ENCODE results near the gene ARHGAP21.

ARHGAP21 gene

DNA sequence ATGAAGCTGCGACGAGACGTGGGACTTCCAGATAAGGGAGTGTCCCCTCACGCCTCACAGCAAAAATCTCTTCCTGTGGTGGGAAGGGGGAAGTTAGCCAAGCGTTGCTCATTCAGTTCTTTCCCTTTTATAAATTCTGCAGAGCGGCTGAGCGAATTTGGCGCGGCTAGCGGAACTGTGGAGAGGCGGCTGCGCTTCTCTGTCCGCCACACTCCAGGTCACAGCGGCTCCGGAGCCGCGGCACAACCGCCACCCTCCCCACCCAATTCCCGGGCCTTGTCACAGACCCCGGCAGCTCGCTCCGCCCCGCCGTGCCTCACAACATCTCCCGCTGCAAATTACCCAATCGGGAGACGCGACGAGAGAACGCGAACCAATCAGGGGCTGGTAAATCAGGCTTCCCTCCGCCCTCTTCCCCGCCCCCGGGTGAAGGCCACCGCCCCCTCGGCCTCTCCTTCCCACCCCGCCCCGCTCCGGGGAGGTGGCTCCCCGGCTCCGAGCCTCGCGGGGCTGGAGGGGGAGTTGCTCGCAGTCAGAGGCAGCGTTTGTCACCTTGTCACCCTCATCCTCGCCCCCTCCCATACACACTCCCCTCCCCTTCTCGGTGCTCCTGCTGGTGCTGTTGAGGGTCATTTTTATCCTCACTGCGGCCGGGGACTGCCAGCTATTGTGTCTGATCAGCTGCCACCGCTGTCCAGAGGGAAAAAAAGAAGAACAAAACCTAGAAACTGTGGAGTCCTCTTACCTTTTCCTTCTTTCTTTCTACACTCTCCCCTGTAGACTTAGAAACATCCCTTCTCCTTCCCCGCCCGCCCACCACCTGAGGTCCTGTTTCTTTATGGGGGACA, 918 bp upstream of the ARHGAP21 start:
- DNase-seq (ENCODE audit: low read depth): peak; percentile 89
- peak overlapping the region; percentile 87 for H3K4me3 ChIP-seq (ENCODE audit: low read depth, low read length)

DNA sequence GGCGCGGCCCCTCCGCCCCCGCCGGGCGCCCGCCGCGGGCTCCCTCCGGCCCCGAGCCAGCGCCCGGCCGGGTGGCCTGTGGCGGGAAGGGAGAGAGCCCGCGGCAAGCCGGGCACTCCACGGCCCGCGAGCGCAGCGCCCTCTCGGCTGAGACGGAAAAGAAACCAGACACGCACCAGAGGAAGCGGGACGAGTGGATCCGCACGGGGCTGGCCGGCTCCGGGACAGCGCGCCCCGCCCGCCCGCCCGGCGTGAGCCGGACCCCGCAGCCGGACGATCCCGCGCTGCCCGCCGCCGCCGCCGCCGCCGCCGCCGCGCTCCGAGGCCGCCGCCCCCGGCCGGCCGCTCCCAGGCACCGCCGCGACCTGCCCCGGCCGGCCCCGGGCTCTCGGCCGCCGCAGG, 300 bp downstream of the ARHGAP21 start:
- DNase-seq (ENCODE audit: low read depth): no peak
- H3K4me3 ChIP-seq (ENCODE audit: low read depth, low read length): peak overlapping the region; percentile 87

DNA sequence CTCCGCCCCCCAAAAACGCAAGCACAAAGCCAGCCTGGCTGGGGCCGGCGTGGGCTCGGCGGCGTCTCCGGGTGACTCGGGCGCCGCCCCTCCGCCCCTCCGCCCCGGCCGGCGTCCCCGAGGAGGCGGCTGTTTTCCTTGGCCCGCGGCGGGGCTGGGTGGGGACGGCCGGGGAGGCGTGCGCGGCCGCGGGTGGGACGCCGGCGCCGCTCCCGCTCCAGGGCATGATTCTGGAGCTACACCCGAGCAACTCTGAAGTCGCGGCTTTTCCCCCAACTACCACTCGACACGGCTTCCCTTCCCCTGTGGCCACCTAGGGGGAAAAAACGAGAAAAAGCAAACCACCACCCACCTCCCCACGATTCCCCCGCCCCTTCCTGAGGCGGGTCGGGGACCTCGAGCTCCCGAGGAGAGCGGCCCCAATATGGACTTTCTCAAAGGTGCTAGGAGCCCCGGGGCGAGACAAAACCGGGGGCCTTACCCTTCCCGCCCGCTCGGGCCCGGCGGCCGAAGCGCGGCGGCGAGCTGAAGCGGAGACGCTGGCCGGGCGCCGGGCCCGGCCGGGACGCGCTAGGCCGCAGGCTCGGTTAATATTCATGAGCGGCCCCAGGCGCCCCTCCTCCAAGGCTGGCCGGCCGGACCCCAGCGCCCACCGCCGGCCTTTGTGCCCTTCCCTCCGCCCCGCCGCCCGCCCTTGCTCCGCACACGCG, 856 bp downstream of the ARHGAP21 start:
- peak overlapping the region; percentile 73 for H3K4me3 ChIP-seq (ENCODE audit: low read depth, low read length)
- no peak for DNase-seq (ENCODE audit: low read depth)

DNA sequence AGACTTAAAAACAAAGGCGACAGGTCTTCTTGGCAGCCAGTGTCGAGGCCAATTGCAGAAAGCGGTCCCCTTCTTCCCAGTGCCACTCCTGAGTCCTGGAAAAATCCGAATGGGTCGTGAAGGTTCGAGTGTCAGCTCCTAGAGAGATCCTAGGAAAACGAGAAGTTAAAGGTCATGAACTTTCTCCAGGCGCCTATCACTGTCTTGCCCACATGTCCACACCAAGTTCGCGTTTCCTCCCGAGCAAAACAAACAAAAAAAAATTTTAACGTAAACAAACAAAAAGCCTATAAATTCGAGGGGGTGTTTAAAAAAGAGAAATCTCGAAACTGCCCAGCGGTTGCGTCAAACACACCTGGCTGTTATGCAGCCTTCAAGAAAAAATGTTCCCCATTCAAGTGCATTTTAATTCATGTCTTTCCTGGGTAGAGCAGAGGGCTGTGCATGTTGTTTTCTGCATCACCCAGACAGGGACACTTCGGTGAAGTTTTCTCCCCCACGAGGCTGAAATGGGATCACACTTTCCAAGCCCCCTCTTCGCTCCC, 1.5 kb downstream of the ARHGAP21 start:
- peak overlapping the region; percentile 73 for H3K4me3 ChIP-seq (ENCODE audit: low read depth, low read length)
- DNase-seq (ENCODE audit: low read depth): no peak

DNA sequence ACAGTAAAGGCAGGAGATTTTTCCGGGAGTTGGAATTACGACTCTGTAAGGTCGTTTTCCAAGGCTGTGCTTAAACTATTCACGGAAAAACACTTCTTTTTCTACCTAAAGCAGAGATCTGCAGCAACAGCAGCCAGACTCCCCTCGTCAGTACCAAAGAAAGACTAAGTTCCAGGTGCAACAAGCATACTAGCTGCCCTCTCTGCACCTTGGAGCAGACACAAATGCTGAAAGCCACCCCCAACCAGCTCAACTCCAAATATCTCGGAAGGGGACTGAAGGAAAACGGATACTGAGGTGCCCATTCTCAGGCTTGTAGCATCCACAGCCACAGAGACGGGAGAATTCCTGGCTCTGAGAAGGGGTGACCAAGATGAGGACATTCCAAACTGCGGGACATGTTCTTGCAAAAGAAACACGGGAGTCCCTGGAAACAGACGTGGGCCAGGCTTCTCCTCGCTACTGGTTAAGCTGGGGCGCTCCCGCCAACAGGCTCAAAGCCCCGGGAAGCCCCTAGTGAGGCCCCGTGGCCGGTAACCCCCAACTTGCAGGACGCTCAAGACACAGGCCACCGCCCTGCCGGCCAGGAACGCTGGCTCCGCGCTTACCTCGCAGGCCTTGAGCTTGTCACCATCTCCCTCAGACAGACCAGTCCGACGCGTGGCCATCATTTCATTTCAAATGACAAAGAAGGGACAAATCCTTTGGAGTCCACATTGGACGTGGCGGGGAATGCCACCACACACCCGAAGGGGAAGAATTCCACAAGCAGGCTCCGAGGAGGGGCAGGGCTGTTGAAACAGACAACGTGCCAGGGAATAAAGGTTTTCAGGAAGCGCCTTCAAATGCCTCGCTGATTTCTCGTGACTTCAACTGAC, 2.2 kb downstream of the ARHGAP21 start:
- DNase-seq (ENCODE audit: low read depth): no peak

DNA sequence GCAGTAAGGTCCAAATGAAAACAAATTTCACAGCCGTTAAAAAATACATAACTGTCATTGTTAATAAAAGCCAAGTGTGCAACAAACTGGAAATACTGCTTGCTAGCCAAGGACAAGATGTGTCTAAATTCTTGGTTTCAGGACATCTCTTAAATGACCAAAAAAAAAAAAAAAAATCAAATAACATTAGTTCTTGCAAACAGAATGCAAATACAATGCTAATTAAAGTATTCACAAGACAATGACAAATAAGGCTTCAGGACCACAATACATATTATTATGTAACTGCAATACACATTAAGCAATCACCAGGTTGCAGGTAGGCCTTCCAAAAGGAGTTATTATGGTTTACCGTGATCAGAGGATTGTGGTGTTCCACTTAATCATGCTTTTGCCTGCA, 3.6 kb downstream of the ARHGAP21 start:
- DNase-seq (ENCODE audit: low read depth): no peak
- peak overlapping the region; percentile 73 for H3K4me3 ChIP-seq (ENCODE audit: low read depth, low read length)

More for the DNA sequence above, 2.2 kb downstream of the ARHGAP21 start:
- H3K4me3 ChIP-seq (ENCODE audit: low read depth, low read length): peak overlapping the region; percentile 73

DNA sequence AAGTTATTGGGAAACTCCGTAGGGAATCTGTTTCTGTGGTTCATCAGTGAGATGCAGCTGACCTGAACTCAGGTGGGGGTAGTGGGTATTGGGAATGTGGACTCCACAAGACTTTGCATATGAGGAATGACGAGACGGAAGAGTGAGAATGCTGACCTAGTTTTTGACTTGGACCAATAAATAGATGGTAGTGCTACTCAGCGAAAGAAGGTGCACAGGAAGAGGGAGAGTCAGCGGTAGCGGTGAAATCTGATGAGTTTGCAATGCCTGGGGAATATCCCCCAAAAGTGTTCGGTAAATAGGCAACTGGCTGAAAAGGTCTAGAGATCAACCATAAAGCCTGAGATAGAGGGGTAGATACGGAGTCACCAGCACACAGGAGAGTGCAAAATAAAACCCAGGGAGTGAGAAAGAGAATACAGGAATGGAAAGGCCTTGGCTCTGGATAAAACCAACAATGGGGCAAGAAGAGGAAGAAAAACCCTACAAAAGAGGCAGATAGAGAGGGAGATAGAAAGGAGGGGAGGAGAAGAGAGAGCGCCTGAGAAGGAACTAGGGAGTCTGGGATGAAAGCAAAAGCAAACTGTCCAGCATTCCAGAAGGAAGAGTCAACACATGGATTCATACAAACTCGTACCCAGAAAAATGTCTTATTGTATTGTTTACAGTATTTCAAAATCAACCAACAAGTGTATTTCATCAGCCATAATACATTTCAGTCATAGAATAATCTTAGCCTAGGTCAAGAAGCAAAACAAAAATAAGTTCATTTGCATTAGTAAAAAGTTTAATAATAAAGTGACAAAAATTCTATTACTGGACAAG, 5.4 kb downstream of the ARHGAP21 start:
- DNase-seq (ENCODE audit: low read depth): no peak
- no peak overlapping the region for H3K4me3 ChIP-seq (ENCODE audit: low read depth, low read length)

DNA sequence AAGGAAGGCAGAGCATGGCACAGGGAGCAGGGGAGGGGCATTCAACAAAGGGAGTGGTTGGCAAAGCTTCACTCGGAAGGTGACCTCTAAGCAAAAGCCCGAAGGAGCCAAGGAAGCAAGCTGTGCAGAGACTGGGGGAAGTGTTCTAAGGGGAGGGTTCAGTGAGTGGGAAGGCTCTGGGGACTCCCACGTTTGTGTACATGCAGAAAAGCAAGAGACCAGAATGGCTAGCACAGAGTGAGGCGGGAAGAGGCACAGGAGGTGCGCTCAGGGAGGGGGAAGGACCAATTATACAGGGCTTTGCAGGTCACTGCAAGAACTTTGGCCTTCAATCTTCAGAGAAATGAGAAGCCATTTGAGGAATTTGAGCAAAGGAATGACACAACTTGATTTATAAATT, 7.4 kb downstream of the ARHGAP21 start:
- DNase-seq (ENCODE audit: low read depth): no peak
- no peak overlapping the region for H3K4me3 ChIP-seq (ENCODE audit: low read depth, low read length)

DNA sequence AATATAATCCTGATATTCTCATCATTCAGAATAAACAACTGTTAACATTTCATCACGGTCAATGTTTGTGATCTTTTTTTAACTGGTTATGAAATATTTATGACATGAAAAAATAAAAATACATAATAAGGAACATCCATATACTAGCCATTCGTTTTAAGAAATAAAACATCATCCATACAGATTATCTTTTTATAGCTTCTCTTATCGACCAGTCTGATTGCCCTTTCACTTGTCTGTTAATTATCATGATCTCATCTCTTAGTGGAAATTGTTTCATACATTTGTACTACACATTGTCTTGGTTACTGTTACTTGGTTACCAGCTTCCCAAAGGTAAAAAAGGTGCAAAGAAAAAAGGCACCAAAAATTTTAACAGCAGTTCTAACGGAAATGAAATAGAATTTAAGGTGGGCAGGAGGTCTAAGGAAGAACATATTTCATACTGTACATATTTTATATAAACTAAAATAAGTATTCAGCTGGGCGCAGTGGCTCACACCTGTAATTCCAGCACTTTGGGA, 8.4 kb downstream of the ARHGAP21 start:
- H3K4me3 ChIP-seq (ENCODE audit: low read depth, low read length): no peak overlapping the region
- no peak for DNase-seq (ENCODE audit: low read depth)

DNA sequence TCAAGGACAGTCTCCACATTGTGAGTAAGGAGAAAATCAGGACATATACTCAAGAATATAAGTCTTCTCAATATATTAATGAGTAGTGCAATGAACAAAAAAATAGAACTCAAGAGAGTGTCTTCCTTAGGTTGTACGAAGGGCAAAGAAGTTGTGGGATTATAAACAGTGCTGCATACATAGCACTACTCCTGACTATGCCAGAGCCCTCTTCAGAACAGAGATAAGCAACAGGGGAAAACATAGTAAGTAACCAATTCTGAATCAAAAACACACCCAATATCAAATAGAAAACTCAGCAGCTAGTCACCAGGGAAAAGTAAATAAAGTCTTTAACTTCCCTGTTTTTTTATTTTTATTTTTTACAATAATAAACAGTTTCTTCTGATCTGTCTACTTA, 10.6 kb downstream of the ARHGAP21 start:
- no peak overlapping the region for H3K4me3 ChIP-seq (ENCODE audit: low read depth, low read length)
- no peak for DNase-seq (ENCODE audit: low read depth)

DNA sequence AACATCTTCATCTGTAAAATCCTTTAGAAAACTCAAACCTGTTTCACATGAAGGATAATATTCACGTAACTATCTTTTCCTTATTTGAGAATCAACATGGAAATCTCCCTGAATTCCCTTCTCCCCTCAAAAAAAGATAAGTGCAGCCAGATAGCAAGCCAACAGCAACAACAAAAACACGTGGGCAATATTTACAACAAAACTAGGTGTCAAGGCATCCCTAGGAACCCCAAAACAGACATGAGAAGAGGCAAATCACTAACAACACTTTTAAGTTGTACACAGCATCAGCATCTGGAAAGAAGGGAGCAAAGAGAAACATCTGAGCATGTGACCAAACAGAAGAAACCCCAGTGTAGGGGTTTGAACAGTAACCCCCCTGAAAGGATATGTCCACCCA, 12.2 kb downstream of the ARHGAP21 start:
- DNase-seq (ENCODE audit: low read depth): no peak
- no peak overlapping the region for H3K4me3 ChIP-seq (ENCODE audit: low read depth, low read length)

DNA sequence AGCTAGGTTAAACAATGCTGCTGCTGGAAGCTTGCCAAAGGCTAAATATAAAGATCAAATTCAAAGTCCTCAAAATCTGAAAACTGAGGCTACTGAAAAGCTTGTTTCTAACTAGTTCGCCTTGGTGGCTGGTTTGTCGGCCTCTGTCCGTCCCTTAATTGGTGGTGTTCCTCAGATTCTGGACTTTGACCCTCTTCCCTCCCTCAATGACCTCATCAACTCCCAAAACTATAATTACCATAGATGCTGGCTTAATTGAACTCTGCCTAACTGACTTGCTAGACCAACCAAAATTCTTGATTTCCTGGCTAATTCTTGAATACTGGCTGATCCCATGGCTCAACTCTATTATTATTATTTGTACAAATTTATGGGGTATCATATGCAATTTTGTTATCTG, 15.6 kb downstream of the ARHGAP21 start:
- H3K4me3 ChIP-seq (ENCODE audit: low read depth, low read length): no peak overlapping the region

DNA sequence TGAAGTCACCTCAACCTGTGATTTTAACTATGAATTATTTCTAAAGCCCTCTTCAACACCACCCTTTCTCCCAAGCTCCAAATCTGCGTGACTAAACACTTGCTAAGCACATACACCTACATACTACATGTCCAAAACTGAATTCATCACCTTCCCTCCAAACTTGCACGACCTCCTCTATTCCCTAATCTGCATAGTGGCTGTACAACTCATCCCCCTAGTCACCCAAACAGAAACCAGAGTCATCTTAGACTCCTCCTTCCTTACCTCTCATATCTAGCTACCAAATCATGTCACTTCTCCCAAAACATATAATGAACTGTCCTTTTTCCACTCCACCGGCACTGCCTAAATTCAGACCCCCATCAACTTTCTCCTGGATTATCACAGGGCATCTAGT, 16.2 kb downstream of the ARHGAP21 start:
- no peak overlapping the region for H3K4me3 ChIP-seq (ENCODE audit: low read depth, low read length)
- DNase-seq (ENCODE audit: low read depth): no peak

More for the DNA sequence above, 15.6 kb downstream of the ARHGAP21 start:
- DNase-seq (ENCODE audit: low read depth): no peak

DNA sequence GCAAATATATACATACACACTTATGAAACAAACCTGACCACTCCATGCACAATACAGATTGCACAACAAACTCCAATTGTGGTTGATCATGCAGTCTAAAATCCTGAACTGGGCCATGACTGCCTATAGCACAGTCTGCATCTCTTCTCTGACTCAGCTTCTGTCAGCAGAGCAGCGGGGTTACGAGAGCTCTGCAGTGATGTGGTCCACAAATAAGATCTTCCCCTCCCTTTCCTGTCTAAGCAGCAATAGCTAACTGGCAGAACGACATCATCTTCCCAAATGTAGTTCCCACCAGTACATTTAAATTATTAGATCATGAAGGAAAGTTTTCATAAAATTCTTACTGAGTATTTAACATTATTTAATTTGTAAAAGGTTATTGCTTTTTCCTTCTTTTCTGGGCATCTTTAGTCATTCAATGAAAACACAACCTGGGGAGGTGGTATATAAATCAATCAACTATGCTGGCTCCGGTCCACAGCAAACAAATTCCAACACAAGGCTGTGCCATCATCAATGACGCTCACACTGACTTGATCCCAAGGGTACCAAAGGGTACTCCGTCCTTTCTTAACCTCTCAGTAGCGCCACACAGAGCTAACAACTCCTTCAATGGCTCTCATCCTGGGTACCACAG, 17.1 kb downstream of the ARHGAP21 start:
- DNase-seq (ENCODE audit: low read depth): peak; percentile 97
- H3K4me3 ChIP-seq (ENCODE audit: low read depth, low read length): no peak overlapping the region

DNA sequence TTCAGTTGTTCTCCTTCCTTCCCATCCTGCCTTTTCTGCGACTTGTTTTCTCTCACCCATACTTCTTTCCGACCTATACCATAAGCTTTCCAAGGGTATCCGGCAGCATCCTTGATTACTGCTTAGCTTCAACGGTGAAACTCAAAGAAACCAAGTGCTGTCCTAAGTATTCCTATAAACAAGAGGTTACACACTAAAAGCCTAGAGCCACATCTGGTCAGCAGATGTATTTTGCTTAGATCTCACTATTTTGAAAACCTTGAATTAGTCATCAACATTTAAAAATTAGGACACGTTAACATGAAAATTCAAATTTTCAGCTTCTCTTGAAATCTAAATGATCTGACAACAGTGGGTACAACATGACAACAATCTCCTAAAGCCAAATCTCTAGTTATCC, 20.0 kb downstream of the ARHGAP21 start:
- H3K4me3 ChIP-seq (ENCODE audit: low read depth, low read length): no peak overlapping the region
- peak; percentile 51 for DNase-seq (ENCODE audit: low read depth)

DNA sequence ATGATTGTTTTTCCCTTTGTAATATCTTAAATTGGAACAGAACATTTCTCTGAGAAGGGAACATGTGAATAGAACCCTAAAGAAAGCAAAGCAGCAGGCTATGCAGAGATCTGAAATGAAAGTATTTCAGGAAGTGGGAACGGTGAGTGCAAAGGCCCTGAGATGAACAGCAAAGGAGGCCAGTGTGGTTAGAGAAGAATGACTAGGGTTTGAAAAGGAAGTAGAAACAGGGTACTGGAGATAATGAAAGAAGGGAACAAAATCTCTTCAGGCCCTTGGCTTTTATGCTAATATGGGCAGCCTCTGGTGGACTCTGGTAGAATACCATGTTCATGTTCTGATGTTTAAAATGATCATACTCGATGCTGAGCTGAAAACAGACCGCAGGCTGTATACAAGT, 22.2 kb downstream of the ARHGAP21 start:
- no peak overlapping the region for H3K4me3 ChIP-seq (ENCODE audit: low read depth, low read length)
- no peak for DNase-seq (ENCODE audit: low read depth)

DNA sequence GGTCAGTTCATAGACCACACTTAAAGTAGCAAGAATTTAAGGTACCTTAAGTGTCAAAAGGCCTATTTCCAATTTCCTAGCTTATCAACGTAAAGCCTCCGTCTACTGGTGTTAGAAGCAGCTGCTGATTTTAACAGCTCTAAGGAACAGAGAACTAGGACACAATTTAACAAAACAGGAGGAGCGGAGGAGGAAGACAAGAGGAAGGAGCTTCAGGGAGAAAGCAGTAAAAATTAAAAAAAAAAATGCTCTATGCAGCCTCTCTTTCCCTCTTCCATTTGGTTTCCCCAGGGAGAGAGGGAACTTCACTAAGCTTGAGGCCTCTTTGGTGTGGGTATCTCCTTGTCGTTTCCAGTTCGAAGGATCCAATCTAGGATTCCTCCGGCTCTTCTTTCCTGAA, 22.7 kb downstream of the ARHGAP21 start:
- H3K4me3 ChIP-seq (ENCODE audit: low read depth, low read length): no peak overlapping the region
- no peak for DNase-seq (ENCODE audit: low read depth)

DNA sequence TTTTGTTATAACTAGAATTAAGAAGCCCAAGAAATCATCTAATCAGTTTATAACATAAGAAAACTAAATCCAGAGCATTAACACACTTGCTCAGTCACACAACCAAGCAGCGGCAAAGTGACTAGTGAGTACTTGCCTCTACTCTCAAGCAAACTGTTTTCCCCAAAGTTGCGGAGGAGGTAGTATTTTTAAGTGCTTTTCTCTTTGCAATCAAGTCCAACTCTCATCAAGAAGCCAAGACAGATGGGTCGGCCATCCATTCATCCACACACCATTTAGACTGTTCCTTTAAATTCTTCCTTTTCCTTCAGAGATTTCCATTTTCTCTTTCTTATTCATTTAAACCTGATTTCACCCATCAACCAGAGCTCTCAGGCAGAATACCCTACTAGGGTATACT, 25.4 kb downstream of the ARHGAP21 start:
- no peak for DNase-seq (ENCODE audit: low read depth)
- no peak overlapping the region for H3K4me3 ChIP-seq (ENCODE audit: low read depth, low read length)
